ENCODE measurements around the gene STRN4.
"Not testable (repeated sequence)": the region's sequence is repeated elsewhere in the genome, so short reads cannot be mapped to it uniquely, and the experiment has no call there.

STRN4 gene

DNA sequence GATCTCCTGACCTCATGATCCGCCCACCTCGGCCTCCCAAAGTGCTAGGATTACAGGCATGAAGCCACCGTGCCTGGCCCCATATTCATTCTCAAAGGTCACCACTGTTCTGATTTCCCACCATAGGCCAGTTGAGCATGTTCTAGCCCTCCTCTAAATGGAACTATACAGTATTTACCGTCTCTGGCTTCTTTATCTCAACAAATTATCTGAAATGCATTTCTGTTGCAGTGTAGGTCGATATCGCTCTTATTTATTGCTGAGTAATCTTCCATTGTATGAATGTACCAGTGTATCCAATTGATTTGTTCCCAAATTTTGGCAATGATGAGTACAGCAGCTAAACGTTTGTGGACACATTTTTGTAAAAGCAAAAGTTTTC is 26.8 kb upstream of the STRN4 start:
- no peak for TF ChIP-seq BACH2 (CRISPR knock-in tag; IDR thresholded peaks at IDR 0.05; ENCODE audit: borderline replicate concordance)
- no peak for TF ChIP-seq ARNTL (CRISPR knock-in tag; IDR thresholded peaks at IDR 0.05; ENCODE audit: borderline replicate concordance, low read depth)
- TF ChIP-seq, protein P1, sequence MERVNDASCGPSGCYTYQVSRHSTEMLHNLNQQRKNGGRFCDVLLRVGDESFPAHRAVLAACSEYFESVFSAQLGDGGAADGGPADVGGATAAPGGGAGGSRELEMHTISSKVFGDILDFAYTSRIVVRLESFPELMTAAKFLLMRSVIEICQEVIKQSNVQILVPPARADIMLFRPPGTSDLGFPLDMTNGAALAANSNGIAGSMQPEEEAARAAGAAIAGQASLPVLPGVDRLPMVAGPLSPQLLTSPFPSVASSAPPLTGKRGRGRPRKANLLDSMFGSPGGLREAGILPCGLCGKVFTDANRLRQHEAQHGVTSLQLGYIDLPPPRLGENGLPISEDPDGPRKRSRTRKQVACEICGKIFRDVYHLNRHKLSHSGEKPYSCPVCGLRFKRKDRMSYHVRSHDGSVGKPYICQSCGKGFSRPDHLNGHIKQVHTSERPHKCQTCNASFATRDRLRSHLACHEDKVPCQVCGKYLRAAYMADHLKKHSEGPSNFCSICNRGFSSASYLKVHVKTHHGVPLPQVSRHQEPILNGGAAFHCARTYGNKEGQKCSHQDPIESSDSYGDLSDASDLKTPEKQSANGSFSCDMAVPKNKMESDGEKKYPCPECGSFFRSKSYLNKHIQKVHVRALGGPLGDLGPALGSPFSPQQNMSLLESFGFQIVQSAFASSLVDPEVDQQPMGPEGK (CRISPR knock-in tag; IDR thresholded peaks at IDR 0.05; ENCODE audit: borderline replicate concordance): no peak
- TF ChIP-seq ZNF565 (CRISPR knock-in tag; conservative IDR thresholded peaks at IDR 0.05; ENCODE audit: low read depth): no peak
- TF ChIP-seq PPARA (CRISPR knock-in tag; IDR thresholded peaks at IDR 0.05; ENCODE audit: borderline replicate concordance): no peak
- no peak for TF ChIP-seq ZFP3 (CRISPR knock-in tag; IDR thresholded peaks at IDR 0.05)
- no peak for TF ChIP-seq GLIS3 (CRISPR knock-in tag; IDR thresholded peaks at IDR 0.05)
- no peak for TF ChIP-seq ISL1 (CRISPR knock-in tag; IDR thresholded peaks at IDR 0.05)
- TF ChIP-seq, protein P2, sequence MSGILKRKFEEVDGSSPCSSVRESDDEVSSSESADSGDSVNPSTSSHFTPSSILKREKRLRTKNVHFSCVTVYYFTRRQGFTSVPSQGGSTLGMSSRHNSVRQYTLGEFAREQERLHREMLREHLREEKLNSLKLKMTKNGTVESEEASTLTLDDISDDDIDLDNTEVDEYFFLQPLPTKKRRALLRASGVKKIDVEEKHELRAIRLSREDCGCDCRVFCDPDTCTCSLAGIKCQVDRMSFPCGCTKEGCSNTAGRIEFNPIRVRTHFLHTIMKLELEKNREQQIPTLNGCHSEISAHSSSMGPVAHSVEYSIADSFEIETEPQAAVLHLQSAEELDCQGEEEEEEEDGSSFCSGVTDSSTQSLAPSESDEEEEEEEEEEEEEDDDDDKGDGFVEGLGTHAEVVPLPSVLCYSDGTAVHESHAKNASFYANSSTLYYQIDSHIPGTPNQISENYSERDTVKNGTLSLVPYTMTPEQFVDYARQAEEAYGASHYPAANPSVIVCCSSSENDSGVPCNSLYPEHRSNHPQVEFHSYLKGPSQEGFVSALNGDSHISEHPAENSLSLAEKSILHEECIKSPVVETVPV (CRISPR knock-in tag; IDR thresholded peaks at IDR 0.05): no peak
- TF ChIP-seq, protein P3, sequence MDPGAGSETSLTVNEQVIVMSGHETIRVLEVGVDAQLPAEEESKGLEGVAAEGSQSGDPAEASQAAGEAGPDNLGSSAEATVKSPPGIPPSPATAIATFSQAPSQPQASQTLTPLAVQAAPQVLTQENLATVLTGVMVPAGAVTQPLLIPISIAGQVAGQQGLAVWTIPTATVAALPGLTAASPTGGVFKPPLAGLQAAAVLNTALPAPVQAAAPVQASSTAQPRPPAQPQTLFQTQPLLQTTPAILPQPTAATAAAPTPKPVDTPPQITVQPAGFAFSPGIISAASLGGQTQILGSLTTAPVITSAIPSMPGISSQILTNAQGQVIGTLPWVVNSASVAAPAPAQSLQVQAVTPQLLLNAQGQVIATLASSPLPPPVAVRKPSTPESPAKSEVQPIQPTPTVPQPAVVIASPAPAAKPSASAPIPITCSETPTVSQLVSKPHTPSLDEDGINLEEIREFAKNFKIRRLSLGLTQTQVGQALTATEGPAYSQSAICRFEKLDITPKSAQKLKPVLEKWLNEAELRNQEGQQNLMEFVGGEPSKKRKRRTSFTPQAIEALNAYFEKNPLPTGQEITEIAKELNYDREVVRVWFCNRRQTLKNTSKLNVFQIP (CRISPR knock-in tag; IDR thresholded peaks at IDR 0.05; ENCODE audit: borderline replicate concordance, low read depth): no peak
- TF ChIP-seq RARB (CRISPR knock-in tag; IDR thresholded peaks at IDR 0.05): no peak
- TF ChIP-seq ZNF8 (CRISPR knock-in tag; IDR thresholded peaks at IDR 0.05): no peak
- TF ChIP-seq ESRRG (CRISPR knock-in tag; IDR thresholded peaks at IDR 0.05): no peak
- TF ChIP-seq TCF4 (CRISPR knock-in tag; IDR thresholded peaks at IDR 0.05; ENCODE audit: borderline replicate concordance): no peak
- TF ChIP-seq ZC3H10 (CRISPR knock-in tag; IDR thresholded peaks at IDR 0.05): no peak
- no peak for TF ChIP-seq TOX (CRISPR knock-in tag; IDR thresholded peaks at IDR 0.05; ENCODE audit: borderline replicate concordance)
- no peak for TF ChIP-seq CSDC2 (CRISPR knock-in tag; IDR thresholded peaks at IDR 0.05)
- TF ChIP-seq, protein P4, sequence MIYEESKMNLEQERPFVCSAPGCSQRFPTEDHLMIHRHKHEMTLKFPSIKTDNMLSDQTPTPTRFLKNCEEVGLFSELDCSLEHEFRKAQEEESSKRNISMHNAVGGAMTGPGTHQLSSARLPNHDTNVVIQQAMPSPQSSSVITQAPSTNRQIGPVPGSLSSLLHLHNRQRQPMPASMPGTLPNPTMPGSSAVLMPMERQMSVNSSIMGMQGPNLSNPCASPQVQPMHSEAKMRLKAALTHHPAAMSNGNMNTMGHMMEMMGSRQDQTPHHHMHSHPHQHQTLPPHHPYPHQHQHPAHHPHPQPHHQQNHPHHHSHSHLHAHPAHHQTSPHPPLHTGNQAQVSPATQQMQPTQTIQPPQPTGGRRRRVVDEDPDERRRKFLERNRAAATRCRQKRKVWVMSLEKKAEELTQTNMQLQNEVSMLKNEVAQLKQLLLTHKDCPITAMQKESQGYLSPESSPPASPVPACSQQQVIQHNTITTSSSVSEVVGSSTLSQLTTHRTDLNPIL (CRISPR knock-in tag; IDR thresholded peaks at IDR 0.05; ENCODE audit: low read depth): no peak
- ATAC-seq: no peak

DNA sequence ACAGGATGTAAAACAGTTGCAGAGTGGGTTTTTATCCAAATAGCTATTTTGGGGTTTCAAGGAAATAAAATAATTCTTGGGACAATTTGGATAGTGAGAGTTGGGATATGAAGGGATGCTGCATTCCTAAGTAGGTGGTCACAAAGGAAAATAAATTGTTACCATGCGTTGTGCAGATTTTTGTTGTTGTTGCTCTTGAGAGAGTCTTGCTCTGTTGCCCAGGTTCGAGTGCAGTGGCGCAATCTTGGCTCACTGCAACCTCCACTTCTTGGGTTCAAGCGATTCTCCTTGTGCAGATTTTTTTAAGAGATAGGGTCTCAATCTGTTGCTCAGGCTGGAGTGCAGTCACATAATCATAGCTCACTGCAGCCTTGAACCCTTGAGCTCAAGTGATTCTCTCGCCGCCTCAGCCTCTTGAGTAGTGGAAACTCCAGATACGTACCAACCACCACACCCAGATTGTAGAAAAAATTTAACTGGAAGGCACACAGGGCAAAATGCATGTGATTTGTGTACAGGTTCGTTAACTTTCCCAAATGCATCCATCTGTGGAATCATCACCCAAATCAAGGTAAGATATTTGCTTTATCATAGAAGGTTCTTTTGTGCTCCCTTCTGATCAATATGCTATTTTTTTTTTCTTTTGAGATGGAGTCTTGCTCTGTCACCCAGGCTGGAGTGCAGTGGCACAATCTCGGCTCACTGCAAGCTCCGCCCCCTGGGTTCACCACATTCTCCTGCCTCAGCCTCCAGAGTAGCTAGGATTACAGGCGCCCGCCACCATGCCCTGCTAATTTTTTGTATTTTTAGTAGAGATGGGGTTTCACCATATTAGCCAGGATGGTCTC is 26.1 kb upstream of the STRN4 start:
- TF ChIP-seq, protein P3 (CRISPR knock-in tag; IDR thresholded peaks at IDR 0.05; ENCODE audit: borderline replicate concordance, low read depth): no peak
- TF ChIP-seq ZC3H10 (CRISPR knock-in tag; IDR thresholded peaks at IDR 0.05) (no peak), TOX (CRISPR knock-in tag; IDR thresholded peaks at IDR 0.05; ENCODE audit: borderline replicate concordance) (no peak), TCF4 (CRISPR knock-in tag; IDR thresholded peaks at IDR 0.05; ENCODE audit: borderline replicate concordance) (no peak), ESRRG (CRISPR knock-in tag; IDR thresholded peaks at IDR 0.05) (no peak), ZNF8 (CRISPR knock-in tag; IDR thresholded peaks at IDR 0.05) (no peak), OSR1 (CRISPR knock-in tag; IDR thresholded peaks at IDR 0.05) (no peak), ZFP30 (CRISPR knock-in tag; IDR thresholded peaks at IDR 0.05) (no peak), ZFP3 (CRISPR knock-in tag; IDR thresholded peaks at IDR 0.05) (no peak), SNAI2 (CRISPR knock-in tag; IDR thresholded peaks at IDR 0.05) (no peak), BACH2 (CRISPR knock-in tag; IDR thresholded peaks at IDR 0.05; ENCODE audit: borderline replicate concordance) (no peak), RARB (CRISPR knock-in tag; IDR thresholded peaks at IDR 0.05) (no peak), ZNF565 (CRISPR knock-in tag; conservative IDR thresholded peaks at IDR 0.05; ENCODE audit: low read depth) (no peak)
- TF ChIP-seq, protein P2 (CRISPR knock-in tag; IDR thresholded peaks at IDR 0.05): no peak
- TF ChIP-seq, protein P4 (CRISPR knock-in tag; IDR thresholded peaks at IDR 0.05; ENCODE audit: low read depth): no peak
- TF ChIP-seq, protein P1 (CRISPR knock-in tag; IDR thresholded peaks at IDR 0.05; ENCODE audit: borderline replicate concordance): no peak
- no peak; the same call in 2 of the 3 replicates for ATAC-seq

DNA sequence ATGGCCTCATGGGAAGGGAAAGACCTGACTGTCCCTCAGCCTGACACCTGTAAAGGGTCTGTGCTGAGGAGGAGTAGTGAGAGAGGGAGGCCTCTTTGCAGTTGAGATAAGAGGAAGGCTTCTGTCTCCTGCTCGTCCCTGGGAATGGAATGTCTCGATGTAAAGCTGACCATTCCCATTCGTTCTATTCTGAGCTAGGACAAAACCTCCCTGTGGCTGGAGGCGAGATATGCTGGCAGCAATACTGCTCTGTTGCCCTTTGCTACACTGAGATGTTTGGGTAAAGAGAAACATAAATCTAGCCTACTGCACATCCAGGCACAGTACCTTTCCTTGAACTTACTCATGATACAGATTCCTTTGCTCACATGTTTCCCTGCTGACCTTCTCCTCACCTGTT is 22.5 kb upstream of the STRN4 start:
- not testable (repeated sequence) for ATAC-seq

Data from SK-N-SH treated with all-trans-retinoic acid at 6 μM for 48 hours (cell line).